Loucy (cell line): ENCODE measurements around the gene KLHL6.
"Not testable (repeated sequence)": the region's sequence is repeated elsewhere in the genome, so short reads cannot be mapped to it uniquely, and the experiment has no call there.

Source experiments
- H2AFZ ChIP-seq: fragments of 200-600 bp; sonication (generic); 2 replicates; pipeline ENCODE4 v1.6.0; 2016; ENCODE audit warnings: antibody characterized with exemption, mild to moderate bottlenecking, low read length, moderate library complexity
- H3F3A ChIP-seq: fragments of 200-600 bp; 2 replicates; pipeline ENCODE4 v1.6.0; 2016; ENCODE audit warnings: antibody characterized with exemption, low read depth, mild to moderate bottlenecking
- H3K27me3 ChIP-seq: fragments of 200-600 bp; sonication (generic); 2 replicates; pipeline ENCODE4 v1.6.1; 2014; ENCODE audit warnings: low read length, mild to moderate bottlenecking; ENCODE audit not compliant: insufficient read depth, poor library complexity, severe bottlenecking
- H3K36me3 ChIP-seq: fragments of 200-600 bp; sonication (generic); 2 replicates; pipeline ENCODE4 v1.6.1; 2016; ENCODE audit warnings: low read length; ENCODE audit not compliant: insufficient read depth
- H3K4me1 ChIP-seq: fragments of 200-600 bp; sonication (generic); 2 replicates; pipeline ENCODE4 v1.5.1; 2014; ENCODE audit warnings: low read length, mild to moderate bottlenecking; ENCODE audit not compliant: insufficient read depth, poor library complexity, severe bottlenecking
- H3K4me2 ChIP-seq: fragments of 200-600 bp; sonication (generic); 2 replicates; pipeline ENCODE4 v1.6.0; 2014; ENCODE audit warnings: antibody characterized with exemption, low read length, low read depth, mild to moderate bottlenecking; ENCODE audit not compliant: poor library complexity, severe bottlenecking
- H3K4me3 ChIP-seq: fragments of 200-600 bp; sonication (generic); 2 replicates; pipeline ENCODE4 v1.5.1; 2014; ENCODE audit warnings: low read length, mild to moderate bottlenecking, mixed read lengths; ENCODE audit not compliant: poor library complexity, severe bottlenecking
- H3K79me2 ChIP-seq: fragments of 200-600 bp; sonication (generic); 2 replicates; pipeline ENCODE4 v1.6.1; 2014; ENCODE audit warnings: low read length; ENCODE audit not compliant: insufficient read depth
- H3K9ac ChIP-seq: fragments of 200-600 bp; sonication (generic); 2 replicates; pipeline ENCODE4 v1.6.0; 2014; ENCODE audit warnings: mild to moderate bottlenecking, low read depth, low read length, moderate library complexity; ENCODE audit not compliant: poor library complexity, severe bottlenecking
- H3K9me2 ChIP-seq: fragments of 200-600 bp; sonication (generic); replicated peaks from 2 replicates; pipeline ENCODE4 v1.6.1; 2016; ENCODE audit warnings: low read depth, low read length, mixed read lengths
- H3K9me3 ChIP-seq: fragments of 200-600 bp; sonication (generic); 2 replicates; pipeline ENCODE4 v1.6.1; 2014; ENCODE audit warnings: mild to moderate bottlenecking, antibody characterized with exemption, low read length, low read depth; ENCODE audit not compliant: insufficient read depth
- H4K20me1 ChIP-seq: fragments of 200-600 bp; sonication (generic); 2 replicates; pipeline ENCODE4 v1.6.0; 2014; ENCODE audit warnings: antibody characterized with exemption, low read length, mild to moderate bottlenecking; ENCODE audit not compliant: insufficient read depth, poor library complexity, severe bottlenecking
- EZH2phosphoT487 ChIP-seq: fragments of 200-600 bp; IDR thresholded peaks from 2 replicates; pipeline ENCODE4 v1.6.1; 2018; ENCODE audit warnings: antibody characterized with exemption, mild to moderate bottlenecking, moderate library complexity, borderline replicate concordance
- TF ChIP-seq, protein P1 (sequence below): fragments of 200-600 bp; sonication (generic); conservative IDR thresholded peaks from 2 replicates; pipeline ENCODE4 v1.5.1; 2014; ENCODE audit warnings: mild to moderate bottlenecking, antibody characterized with exemption, low read length

The KLHL6 gene

DNA sequence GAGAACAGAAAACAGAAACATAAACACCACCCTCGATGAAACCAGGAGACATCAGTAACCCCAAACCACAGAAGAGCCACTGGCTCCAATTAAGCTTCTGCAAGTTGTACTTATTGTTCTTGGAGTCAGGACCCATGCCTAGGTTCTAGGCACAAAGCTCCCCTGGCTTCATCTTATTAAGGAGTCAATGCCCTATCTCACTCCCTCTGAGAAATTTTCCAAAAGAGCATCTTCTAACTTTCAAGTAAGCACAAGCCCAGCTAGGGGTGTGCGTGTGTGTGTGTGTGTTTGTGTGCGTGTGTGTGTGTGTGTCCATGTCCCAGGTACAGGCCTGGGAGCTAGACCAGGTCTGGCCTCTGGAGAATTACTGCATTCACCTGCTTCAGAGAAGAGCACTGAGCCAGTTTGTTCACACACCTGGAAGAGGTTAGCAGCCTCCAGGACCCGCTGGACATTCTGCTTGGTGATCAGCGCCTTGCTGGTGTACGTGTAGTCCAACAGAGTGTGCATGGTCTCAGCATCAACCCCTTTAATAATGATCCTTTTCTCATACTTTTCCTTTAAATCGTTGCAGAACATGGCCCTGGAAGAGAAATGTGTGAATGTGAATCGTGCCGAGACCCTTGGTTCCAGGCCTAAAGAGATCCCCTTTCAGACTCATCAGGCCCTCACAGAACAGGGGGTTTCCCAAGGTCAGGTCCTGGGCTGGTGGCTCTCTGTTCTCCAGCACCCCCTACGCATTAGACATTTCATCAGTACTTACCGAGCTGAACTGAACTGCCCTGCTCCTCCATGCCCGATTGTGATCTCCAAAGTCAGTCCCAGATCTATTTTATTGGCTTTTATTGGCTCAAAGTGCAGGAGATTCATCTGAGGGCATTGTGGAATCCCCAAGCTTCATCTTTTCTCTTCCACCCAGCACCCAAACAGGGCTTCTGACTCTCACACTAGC, 27.8 kb downstream of the KLHL6 start:
- H3K9me2 ChIP-seq, result no peaks in the 10 kb centered on the region
- H3K4me3 ChIP-seq, result no peak overlapping the region
- H4K20me1 ChIP-seq, result no peaks in the 10 kb centered on the region
- H3K4me2 ChIP-seq, result peak overlapping the region; percentile 28
- H3K4me1 ChIP-seq, result peaks cover 11% of the 10 kb centered on the region
- H3F3A ChIP-seq, result no peaks in the 10 kb centered on the region
- H2AFZ ChIP-seq, result no peak overlapping the region
- no peaks in the 10 kb centered on the region for H3K27me3 ChIP-seq
- no peak for TF ChIP-seq EZH2phosphoT487
- TF ChIP-seq, protein P1, sequence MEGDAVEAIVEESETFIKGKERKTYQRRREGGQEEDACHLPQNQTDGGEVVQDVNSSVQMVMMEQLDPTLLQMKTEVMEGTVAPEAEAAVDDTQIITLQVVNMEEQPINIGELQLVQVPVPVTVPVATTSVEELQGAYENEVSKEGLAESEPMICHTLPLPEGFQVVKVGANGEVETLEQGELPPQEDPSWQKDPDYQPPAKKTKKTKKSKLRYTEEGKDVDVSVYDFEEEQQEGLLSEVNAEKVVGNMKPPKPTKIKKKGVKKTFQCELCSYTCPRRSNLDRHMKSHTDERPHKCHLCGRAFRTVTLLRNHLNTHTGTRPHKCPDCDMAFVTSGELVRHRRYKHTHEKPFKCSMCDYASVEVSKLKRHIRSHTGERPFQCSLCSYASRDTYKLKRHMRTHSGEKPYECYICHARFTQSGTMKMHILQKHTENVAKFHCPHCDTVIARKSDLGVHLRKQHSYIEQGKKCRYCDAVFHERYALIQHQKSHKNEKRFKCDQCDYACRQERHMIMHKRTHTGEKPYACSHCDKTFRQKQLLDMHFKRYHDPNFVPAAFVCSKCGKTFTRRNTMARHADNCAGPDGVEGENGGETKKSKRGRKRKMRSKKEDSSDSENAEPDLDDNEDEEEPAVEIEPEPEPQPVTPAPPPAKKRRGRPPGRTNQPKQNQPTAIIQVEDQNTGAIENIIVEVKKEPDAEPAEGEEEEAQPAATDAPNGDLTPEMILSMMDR, result no peak
- H3K9me3 ChIP-seq, result no peaks in the 10 kb centered on the region
- peaks cover 53% of the 10 kb centered on the region; the same call in 1 of the 2 replicates for H3K79me2 ChIP-seq
- peak overlapping the region; percentile 37 for H3K9ac ChIP-seq
- H3K36me3 ChIP-seq, result peaks cover 64% of the 10 kb centered on the region

DNA sequence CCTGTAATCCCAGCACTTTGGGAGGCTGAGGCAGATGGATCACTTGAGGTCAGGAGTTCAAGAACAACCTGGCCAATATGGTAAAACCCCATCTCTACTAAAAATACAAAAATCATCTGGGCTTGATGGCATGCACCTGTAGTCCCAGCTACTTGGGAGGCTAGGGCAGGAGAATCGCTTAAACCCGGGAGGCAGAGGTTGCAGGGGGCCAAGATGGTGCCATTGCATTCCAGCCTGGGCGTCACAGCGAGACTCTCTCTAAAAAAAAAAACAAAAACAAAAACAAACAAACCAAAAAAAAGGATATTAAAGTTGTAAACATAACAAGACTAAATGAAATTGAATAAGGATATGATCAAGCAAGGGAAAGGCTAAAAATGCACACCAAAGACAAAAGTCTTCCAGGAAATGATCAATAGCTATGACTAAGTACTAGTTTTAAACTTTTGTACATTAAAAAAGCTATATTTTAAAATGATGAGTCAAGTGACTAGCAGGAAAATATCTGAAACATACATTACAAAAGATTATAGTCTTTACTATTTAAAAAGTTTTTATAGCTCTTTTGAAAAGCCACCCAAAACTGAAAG, 28.6 kb downstream of the KLHL6 start:
- H3K79me2 ChIP-seq, result peaks cover 46% of the 10 kb centered on the region; the same call in 1 of the 2 replicates
- peaks cover 63% of the 10 kb centered on the region for H3K36me3 ChIP-seq
- no peak for TF ChIP-seq EZH2phosphoT487
- TF ChIP-seq, protein P1, result no peak
- no peaks in the 10 kb centered on the region for H3K9me2 ChIP-seq
- no peaks in the 10 kb centered on the region for H3K27me3 ChIP-seq
- H2AFZ ChIP-seq, result no peak overlapping the region
- H4K20me1 ChIP-seq, result no peaks in the 10 kb centered on the region
- no peaks in the 10 kb centered on the region for H3K9me3 ChIP-seq
- H3K4me3 ChIP-seq, result no peak overlapping the region
- peaks cover 11% of the 10 kb centered on the region for H3K4me1 ChIP-seq
- no peak overlapping the region for H3K4me2 ChIP-seq
- H3F3A ChIP-seq, result no peaks in the 10 kb centered on the region
- peak overlapping the region; percentile 37 for H3K9ac ChIP-seq

DNA sequence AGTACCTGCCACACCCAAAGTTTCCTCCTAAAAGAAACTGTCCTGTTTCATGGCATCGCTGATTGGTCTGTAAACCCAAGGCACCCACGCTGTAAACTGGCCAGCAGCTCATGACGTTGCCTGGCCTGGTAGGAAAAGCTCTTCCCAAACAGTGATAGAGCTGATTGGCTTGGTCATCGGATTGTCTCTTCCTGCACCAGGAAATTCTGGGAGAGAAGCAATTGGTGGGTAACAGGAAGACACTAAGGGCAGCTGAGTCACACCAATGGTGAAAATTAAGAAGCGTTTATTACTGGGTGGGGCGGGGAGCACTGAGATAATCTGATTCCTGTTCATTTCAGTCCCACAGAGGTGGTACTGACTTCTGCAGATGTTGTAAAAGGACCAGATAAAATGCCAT, 31.0 kb downstream of the KLHL6 start:
- Histone ChIP-seq H3K27me3 (no peaks in the 10 kb centered on the region), H3K4me2 (no peak overlapping the region), H3K9me3 (no peaks in the 10 kb centered on the region), H3K4me3 (no peak overlapping the region), H3K36me3 (peaks cover 67% of the 10 kb centered on the region), H3K9ac (no peak overlapping the region), H3K9me2 (no peaks in the 10 kb centered on the region), H2AFZ (no peak overlapping the region), H3F3A (no peaks in the 10 kb centered on the region), H3K79me2 (peaks cover 50% of the 10 kb centered on the region; the same call in 1 of the 2 replicates), H3K4me1 (peaks cover 25% of the 10 kb centered on the region), H4K20me1 (no peaks in the 10 kb centered on the region)
- TF ChIP-seq EZH2phosphoT487, result no peak
- TF ChIP-seq, protein P1, result no peak

DNA sequence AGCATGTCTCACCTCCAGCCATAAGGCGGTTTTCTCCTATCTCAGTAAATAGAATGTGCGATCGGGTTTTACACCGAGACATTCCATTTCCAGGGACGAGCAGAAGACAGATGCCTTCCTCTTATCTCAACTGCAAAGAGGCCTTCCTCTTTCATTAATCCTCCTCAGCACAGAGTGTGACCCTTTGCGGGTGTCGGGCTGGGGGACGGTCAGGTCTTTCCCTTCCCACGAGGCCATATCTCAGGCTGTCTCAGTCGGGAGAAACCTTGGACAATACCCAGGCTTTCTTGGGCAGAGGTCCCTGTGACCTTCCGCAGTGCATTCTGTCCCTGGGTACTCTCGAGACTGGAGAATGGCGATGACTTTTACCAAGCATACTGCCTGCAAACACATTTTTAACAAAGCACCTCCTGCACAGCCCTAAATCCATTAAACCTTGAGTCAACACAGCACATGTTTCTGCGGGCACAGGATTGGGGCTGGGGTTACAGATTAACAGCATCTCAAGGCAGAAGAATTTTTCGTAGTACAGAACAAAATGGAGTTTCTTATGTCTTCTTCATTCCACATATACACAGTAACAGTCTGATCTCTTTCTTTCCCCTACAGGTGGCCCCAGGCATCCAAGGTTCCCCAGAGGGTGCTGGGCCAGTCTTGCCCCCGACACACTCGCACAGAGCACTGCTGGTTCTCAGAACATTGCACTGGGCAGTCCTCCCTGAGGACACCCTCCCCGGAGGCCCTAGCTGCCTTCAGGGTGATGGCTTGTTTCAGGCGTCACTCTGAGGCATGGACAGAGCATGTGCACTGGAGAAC, 34.6 kb downstream of the KLHL6 start:
- peak overlapping the region; percentile 91 for H3K4me2 ChIP-seq
- H3K36me3 ChIP-seq, result peaks cover 42% of the 10 kb centered on the region; the same call in 1 of the 2 replicates

More for the DNA sequence above, 34.6 kb downstream of the KLHL6 start:
- H3K27me3 ChIP-seq, H3K9me3 ChIP-seq, H2AFZ ChIP-seq, H3K9me2 ChIP-seq, H4K20me1 ChIP-seq: not testable (repeated sequence)
- Histone ChIP-seq H3K9ac (peak overlapping the region; percentile 11), H3K4me1 (peaks cover 48% of the 10 kb centered on the region), H3F3A (peaks cover 16% of the 10 kb centered on the region), H3K79me2 (peaks cover 43% of the 10 kb centered on the region; the same call in 1 of the 2 replicates), H3K4me3 (peak overlapping the region; percentile 74)
